NCI-H1436 treated with DMSO at 0.1 percent for 48 hours (cell line): Measurements from ENCODE around the gene MRGPRE.

Source experiments
- DNase-seq: peaks from one replicate; lab custom pipeline; 2025; lab: John Stamatoyannopoulos, UW

Gene MRGPRE

DNA sequence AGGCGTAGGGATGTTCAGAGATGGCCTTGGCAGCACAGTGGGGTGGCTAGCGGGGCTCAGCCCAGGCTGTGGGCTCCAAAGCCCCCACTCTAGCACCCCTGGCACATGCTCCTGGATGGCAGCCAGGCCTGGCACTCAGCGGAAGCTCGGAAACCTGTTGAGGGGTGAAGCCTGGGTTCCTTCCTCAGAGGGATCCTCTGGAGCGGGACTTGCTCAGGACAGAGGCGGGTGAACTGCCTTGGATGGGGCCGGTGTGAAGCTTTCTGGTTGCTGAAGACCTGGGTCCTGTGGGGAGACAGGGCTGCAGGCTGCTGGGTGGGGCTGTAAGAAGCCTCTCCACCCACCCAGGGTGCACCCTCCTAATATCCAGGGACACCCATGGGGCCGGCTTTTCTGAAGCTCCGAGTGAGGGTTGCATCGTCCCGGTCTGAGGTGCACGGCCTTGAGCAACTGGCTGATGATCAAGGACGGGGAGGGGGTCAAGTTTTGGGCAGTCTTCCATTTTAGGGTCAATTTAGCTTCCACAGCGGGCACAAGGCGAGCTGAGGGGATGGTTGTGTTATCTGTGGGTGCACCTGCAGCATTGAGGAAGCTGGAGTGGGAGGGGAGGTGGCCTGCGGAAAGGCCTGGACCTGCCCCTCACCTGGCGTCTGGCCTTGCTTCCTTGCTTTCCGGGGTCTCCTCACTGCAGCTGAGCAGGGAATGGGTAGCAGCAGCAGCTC is 5.2 kb downstream of the MRGPRE start:
- no peak for DNase-seq

DNA sequence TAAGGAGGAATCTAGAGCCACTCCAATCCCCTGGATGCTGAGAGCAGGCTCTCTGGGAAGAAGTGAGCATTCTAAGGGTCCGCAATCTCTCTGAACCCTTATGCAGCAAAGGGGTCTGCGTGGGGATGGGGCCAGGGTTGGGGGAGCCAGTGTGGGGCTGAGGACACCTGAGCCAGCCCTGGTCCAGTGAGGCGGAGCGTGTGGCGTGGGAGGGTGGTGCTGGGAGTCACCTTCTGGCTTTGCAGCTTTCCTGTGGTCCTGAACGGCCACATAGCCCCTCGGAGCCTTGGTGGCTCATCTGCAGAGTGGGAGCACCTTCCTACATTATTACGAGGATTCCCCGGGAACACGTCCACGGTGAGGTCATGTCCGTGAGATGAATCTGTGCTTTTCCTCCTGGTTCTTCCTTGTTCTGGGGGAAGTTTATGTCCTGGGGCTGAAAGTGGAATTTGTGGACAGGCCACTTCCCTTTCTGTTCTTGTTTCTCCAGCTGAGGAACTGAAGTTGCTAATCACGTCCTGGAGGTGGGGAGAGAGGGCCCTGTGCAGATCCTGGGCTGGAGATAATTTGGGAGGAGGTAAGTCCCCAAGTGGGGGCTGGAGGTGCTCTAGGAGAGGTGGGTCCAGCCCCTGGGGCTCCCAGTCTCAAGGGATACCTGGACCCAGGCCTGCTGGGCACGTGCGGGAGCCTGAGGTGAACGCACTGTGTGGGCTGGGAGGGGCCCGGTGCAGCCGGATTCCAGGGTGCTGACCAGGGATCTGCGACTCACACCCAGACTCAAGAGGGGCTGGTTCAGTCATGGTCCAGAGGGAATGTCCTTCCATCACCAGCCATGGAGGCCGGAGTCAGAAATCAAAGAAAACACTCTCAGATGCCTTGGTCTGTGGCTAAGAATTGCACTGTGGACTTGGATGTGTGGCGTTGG is 6.1 kb downstream of the MRGPRE start:
- no peak for DNase-seq

- no peak for DNase-seq
Measured at GRCh38 chr11:3225159-3225758, 7.0 kb downstream of the MRGPRE start.

DNA sequence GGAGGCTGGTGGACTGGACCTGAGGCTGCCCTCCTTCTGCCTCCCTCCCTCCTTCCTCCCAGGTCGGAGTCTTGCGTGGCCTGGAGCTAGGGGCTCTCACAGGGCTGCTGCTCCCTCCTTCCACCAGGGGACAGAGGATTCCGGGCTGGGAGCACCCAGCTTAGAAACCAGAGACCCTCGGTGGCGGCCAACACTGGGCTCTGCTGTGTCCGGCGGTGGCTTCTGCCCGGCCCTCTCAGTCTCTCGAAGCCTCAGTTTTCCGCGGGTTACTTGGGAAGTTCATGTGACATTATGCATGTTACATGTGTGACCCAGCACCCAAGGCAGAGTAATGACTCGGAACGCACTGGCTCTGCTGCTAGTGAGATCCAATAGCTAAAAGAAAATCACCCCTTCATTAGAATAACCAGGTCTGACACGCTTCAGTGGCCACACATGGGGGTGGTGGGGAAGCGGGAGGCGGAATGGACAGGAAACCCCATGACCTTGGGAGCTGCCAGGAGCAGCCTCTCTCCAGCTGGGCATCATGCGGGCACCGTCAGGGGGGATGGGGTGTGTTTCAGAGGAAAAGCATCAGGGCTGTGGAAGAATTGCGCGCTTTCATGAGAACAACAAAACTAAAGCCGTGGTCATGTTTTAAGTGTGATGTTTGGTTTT is 7.7 kb downstream of the MRGPRE start:
- no peak for DNase-seq

GRCh38 chr11:3223932-3224381 is 8.3 kb downstream of the MRGPRE start:
- no peak for DNase-seq

GRCh38 chr11:3222941-3223915 is 9.0 kb downstream of the MRGPRE start:
- DNase-seq = no peak

DNA sequence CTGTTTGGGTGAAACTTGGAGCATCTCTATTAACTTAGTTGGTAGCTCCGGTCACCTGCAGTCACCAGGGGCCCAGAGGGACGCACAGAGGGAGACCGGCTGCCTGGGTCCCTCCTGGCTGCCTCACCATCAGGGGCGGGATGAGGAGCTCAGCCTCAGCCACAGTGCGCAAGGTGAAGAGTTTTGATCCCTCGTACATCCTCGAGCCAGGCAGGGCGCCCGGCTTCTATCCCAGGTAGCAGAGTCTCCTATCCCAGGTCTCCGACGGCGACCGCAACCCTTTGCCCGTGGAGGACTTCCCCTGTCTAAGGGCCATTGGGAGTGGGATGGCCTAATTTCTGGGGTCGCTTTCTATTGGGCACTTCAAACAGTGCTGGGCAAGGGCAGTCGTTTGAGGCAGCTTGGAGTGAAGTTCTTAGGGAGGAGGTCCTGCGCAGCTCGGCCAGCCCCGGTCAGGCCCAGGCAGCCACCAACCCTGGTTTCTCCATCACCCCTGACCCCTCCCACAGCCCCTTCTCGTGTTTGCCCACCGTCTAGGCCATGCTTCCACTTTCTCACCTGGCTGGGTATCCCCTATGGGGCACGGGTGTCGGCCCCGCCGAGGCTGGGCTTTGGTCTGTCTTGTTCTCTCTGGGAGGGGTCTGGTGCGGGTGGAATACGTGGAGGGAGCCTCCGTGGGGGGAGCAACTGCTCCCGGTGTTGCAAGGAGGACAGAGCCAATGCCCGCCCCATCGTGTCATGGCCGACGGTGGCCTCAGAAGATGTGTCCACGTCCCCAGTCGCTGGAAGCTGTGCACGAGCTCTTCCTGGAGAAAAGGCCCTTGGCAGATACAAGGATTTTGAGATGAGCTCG is 10.0 kb downstream of the MRGPRE start:
- DNase-seq = no peak

- DNase-seq = no peak
Measured at GRCh38 chr11:3221408-3222002, 10.7 kb downstream of the MRGPRE start.

GRCh38 chr11:3220521-3221407 is 11.5 kb downstream of the MRGPRE start:
- DNase-seq = no peak

DNA sequence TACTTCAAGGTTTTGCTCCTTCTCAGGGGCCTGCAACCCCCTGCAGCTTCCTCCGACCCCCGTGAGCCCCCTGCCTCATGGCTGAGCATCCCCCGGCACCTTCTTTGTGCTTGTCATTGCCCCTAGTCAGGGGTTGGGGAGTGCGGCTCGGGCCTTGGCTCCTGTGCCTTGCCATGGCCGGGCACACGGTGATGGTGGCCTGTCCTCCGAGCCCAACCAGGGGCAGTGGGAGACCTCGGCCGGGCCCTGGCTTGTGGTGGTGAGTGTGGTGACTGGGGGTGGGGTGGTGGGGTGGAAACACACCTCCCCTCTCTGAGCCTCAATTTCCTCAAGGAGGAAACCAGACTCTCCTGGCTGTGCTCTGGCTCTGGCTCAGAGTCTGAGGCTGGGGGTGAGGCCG is 12.1 kb downstream of the MRGPRE start:
- DNase-seq = no peak

DNA sequence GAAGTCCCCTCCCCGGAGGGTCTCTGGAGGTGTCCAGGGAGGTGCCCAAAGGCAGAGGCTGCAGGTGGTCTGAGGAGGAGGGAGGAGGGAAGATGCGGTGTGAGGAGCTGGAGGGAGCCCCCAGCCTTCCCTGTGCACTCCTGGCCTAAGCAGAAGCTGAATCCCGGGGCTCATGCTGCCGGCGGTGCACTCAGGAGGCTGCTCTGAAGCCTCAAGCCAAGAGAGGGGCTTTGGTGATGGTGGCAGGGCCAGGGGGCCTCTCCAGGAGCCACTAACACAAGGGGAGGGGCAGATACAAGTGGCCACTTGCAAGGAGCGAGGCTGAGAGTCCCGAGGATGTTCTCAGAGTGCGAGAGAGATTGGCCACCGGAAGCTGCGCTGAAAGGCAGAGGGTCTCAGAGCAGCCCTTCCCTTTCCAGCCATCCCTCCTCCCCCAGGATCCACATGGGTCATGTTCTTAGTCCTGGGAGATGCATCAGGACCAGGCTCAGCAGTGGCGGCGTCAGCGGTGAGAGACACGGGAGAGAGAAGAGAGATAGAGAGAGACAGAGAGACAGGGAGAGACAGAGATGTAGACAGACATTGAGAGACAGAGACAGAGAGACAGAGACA is 12.8 kb downstream of the MRGPRE start:
- no peak for DNase-seq

- DNase-seq = no peak
Measured at GRCh38 chr11:3218483-3219280, 13.5 kb downstream of the MRGPRE start, which contains the start of gene MRGPRG. MRGPRG (minus strand) TSS chr11:3218813; CDS start chr11:3218813, 0 bp downstream.

- no peak for DNase-seq
Measured at GRCh38 chr11:3217818-3218482, 14.3 kb downstream of the MRGPRE start.

DNA sequence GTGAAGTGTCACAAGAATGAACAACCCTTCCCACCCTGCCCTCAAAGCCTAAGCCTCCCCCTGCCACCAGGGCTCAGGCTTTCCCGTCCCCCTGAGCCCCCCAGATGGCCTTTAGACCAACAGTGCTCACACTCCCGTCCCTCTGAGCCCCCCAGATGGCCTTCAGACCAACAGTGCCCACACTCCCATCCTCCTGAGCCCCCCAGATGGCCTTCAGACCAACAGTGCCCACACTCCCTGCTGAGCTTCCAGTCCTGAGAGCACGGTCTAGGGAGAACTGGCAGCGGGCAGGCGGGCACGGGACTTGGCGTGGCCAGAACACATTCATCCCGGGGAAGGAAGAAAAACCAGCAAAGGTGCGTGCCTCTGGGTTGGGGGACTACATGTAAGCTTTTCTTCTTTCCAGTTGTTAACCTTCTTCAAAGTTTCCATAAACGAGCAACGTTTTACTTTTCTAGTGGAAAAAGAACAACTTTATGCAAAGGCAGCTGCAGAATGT is 16.1 kb downstream of the MRGPRE start:
- no peak for DNase-seq

DNA sequence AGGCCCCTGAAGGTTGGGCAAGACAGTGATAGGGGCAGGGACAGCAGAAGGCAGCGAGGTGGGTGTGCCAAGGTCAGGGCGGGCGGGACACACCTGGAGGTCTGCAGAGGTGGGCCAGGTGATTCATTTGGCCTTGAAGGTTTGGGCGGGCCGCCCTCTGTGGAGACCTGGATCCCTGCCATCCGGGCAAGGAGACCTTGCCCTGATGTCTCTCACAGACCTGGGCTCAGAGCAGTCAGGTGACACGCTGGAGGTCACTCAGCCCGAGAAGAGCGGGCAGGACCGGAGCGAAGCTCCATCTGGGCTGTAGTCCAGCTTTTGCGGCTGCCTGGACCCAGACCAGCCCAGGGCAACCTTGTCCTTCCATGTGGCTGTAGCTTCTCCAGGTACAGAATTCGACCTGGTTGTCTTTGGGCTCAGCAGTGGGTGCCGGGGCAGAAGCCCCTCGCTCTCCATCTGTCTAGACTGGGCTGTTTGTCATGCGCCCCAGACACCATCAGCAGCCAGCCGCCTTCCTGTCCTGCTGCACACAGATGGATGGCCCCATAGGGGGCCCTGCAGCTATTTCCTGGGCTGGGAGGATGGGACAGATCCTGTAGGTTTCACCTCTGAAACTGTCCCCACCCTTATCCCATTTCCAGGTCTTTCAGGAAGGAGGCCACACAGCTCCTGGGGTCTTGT is 16.7 kb downstream of the MRGPRE start:
- no peak for DNase-seq

- DNase-seq = no peak
Measured at GRCh38 chr11:3214420-3214699, 17.9 kb downstream of the MRGPRE start.
